Progenitor cell of endocrine pancreas (in vitro differentiated cells): ENCODE measurements around the gene SLC22A31. TPM values are rescaled to one million over a fixed set of nuclear protein-coding genes. Genes with fewer than 3 reads are reported as not detected.

Source experiments
- DNase-seq: peaks from one replicate; pipeline ENCODE4 v3.0.0; 2021; ENCODE audit warnings: low spot score; ENCODE audit not compliant: unreplicated experiment
- H3K27ac Mint-ChIP-seq: 2 replicates; pipeline ENCODE4 v1.8.0; 2021; ENCODE audit warnings: mild to moderate bottlenecking, moderate library complexity, mixed read lengths
- H3K27me3 Mint-ChIP-seq: 2 replicates; pipeline ENCODE4 v1.8.0; 2021; ENCODE audit warnings: mixed read lengths
- H3K36me3 Mint-ChIP-seq: 2 replicates; pipeline ENCODE4 v1.8.0; 2022; ENCODE audit warnings: mixed read lengths; ENCODE audit not compliant: insufficient read depth
- H3K4me1 Mint-ChIP-seq: 2 replicates; pipeline ENCODE4 v1.8.0; 2021; ENCODE audit warnings: low read depth, mixed read lengths
- H3K4me3 Mint-ChIP-seq: 2 replicates; pipeline ENCODE4 v1.8.0; 2021; ENCODE audit warnings: low read depth, mild to moderate bottlenecking, moderate library complexity, mixed read lengths
- H3K9me3 Mint-ChIP-seq: 2 replicates; pipeline ENCODE4 v1.8.0; 2021; ENCODE audit warnings: low read depth, mixed read lengths
- CTCF ChIP-seq: fragments of 200-600 bp; sonication (generic); IDR thresholded peaks from one replicate; pipeline ENCODE4 v1.5.0; 2021; ENCODE audit warnings: antibody characterized with exemption, mild to moderate bottlenecking; ENCODE audit not compliant: unreplicated experiment
- total RNA-seq: library from RNA; stranded (reverse); gene quantifications from 2 replicates; pipeline ENCODE4 v1.2.1, GENCODE V29; 2021

The SLC22A31 gene
- total RNA-seq, 1 donor from 2014 or later, result 6.9 TPM

- Mint-ChIP-seq H3K27me3 (no peaks in the 10 kb centered on the region), H3K4me1 (no peaks in the 10 kb centered on the region), H3K27ac (peak overlapping the region; percentile 59), H3K36me3 (peaks cover 9% of the 10 kb centered on the region), H3K4me3 (no peak overlapping the region), H3K9me3 (no peaks in the 10 kb centered on the region)
- no peak for TF ChIP-seq CTCF
- no peak for DNase-seq
These were observed 45.1 kb downstream of the SLC22A31 start for GRCh38 chr16:89155184-89155679.

- Mint-ChIP-seq H3K36me3 (peaks cover 15% of the 10 kb centered on the region), H3K27ac (no peak overlapping the region), H3K27me3 (no peaks in the 10 kb centered on the region), H3K9me3 (no peaks in the 10 kb centered on the region), H3K4me1 (no peaks in the 10 kb centered on the region), H3K4me3 (no peak overlapping the region)
- no peak for TF ChIP-seq CTCF
- DNase-seq, result no peak
These were observed 45.8 kb downstream of the SLC22A31 start for GRCh38 chr16:89154390-89155183.

GRCh38 chr16:89153848-89154271, 46.5 kb downstream of the SLC22A31 start:
- H3K27ac Mint-ChIP-seq, result no peak overlapping the region
- H3K9me3 Mint-ChIP-seq, result peaks cover 6% of the 10 kb centered on the region
- H3K4me1 Mint-ChIP-seq, result no peaks in the 10 kb centered on the region
- no peaks in the 10 kb centered on the region for H3K27me3 Mint-ChIP-seq
- no peak for TF ChIP-seq CTCF
- no peak overlapping the region for H3K4me3 Mint-ChIP-seq
- DNase-seq, result no peak
- H3K36me3 Mint-ChIP-seq, result peaks cover 23% of the 10 kb centered on the region

GRCh38 chr16:89152831-89153700, 47.3 kb downstream of the SLC22A31 start:
- no peak for DNase-seq
- Mint-ChIP-seq H3K36me3 (peaks cover 25% of the 10 kb centered on the region), H3K9me3 (peaks cover 7% of the 10 kb centered on the region), H3K27me3 (no peaks in the 10 kb centered on the region), H3K27ac (peak overlapping the region; percentile 83), H3K4me3 (no peak overlapping the region), H3K4me1 (no peaks in the 10 kb centered on the region)
- TF ChIP-seq CTCF, result no peak

- Mint-ChIP-seq H3K27ac (no peak overlapping the region), H3K36me3 (peaks cover 29% of the 10 kb centered on the region), H3K4me3 (no peak overlapping the region)
These were observed 49.4 kb downstream of the SLC22A31 start for GRCh38 chr16:89150981-89151380.

More at GRCh38 chr16:89150981-89151380, 49.4 kb downstream of the SLC22A31 start:
- H3K9me3 Mint-ChIP-seq, result peaks cover 7% of the 10 kb centered on the region
- DNase-seq, result no peak
- no peaks in the 10 kb centered on the region for H3K4me1 Mint-ChIP-seq
- H3K27me3 Mint-ChIP-seq, result no peaks in the 10 kb centered on the region
- TF ChIP-seq CTCF, result no peak
